ENCODE results near the gene LIFR.

DNA sequence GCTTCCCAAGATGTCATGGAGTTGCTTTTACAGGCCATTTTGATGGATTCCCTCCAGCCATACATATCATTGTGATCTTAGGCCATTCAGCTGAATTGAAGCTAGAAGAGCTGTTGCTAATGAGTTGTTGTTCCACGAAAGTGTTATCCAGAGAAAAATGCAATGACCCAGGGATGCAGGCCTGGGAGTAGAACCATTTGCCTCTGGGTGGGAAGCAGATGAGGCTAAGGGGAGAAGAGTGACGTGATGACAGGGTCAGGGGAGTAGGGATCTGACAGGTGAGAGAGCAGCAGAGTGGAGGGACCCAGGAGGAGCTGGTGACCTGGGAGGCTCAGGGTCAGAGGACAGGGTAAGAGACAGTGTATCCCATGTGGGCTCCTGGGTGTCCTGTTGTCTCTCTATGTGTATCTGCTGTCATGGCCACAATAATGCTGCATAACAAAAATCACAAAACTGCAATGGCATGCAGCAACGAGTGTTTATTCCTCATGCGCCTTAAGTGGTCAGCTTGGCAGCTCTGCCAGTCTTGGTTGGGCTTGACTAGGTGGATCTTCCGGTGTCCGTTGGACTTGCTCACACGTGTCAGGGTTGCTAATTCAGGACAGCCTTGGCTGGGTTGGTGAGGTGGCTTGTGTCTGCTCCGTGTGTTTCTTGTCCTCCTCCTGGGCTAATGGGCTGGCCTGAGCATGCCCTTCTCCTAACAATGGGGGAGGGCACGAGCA lies 90.6 kb downstream of the LIFR start:
- TF ChIP-seq CTCF (conservative IDR thresholded peaks at IDR 0.05; ENCODE audit: low read depth, low read length) (no peak), EZH2 (IDR thresholded peaks at IDR 0.05; ENCODE audit: borderline replicate concordance, low read depth, low read length, poor library complexity, severe bottlenecking) (no peak)

All from A673 (cell line).